ENCODE measurements around the gene C1QTNF8.

DNA sequence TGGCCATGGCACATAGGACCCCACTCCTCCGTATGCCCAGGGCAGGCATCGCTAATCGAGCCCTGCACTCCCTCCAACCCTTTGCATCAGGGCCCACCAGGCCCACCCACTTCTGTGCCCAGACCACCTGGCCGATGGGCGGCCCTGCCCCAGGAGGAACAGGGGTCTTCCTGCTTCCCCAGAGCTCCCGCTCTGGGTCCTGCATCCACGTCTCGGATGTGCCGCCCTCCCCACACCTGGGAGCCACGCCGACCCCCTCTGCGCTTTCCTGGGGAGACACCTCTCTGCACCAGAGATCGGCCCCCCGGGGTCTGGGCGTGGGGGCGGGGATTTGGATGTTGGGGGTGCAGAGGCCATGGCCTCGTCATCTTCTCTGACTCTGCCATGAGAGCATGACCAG lies 44.6 kb downstream of the C1QTNF8 start:
- TF ChIP-seq, protein P1, sequence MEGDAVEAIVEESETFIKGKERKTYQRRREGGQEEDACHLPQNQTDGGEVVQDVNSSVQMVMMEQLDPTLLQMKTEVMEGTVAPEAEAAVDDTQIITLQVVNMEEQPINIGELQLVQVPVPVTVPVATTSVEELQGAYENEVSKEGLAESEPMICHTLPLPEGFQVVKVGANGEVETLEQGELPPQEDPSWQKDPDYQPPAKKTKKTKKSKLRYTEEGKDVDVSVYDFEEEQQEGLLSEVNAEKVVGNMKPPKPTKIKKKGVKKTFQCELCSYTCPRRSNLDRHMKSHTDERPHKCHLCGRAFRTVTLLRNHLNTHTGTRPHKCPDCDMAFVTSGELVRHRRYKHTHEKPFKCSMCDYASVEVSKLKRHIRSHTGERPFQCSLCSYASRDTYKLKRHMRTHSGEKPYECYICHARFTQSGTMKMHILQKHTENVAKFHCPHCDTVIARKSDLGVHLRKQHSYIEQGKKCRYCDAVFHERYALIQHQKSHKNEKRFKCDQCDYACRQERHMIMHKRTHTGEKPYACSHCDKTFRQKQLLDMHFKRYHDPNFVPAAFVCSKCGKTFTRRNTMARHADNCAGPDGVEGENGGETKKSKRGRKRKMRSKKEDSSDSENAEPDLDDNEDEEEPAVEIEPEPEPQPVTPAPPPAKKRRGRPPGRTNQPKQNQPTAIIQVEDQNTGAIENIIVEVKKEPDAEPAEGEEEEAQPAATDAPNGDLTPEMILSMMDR (IDR thresholded peaks at IDR 0.05; ENCODE audit: low read length): no peak
- TF ChIP-seq EZH2 (IDR thresholded peaks at IDR 0.05; ENCODE audit: borderline replicate concordance, low read length): no peak

All from OCI-LY1 (cell line).